Neuronal stem cell (in vitro differentiated cells): Measurements from ENCODE around the gene PLPP2.

ENCODE experiments used
- DNase-seq: peaks from one replicate; pipeline ENCODE4 v3.0.0-alpha.2; 2013; ENCODE audit warnings: low spot score
- H2AFZ ChIP-seq: one replicate; pipeline ENCODE4 v1.6.1; 2013; ENCODE audit warnings: mild to moderate bottlenecking, low read length, inconsistent platforms
- H2AK5ac ChIP-seq: 2 replicates; pipeline ENCODE4 v1.6.1; 2013; ENCODE audit warnings: low read depth, mild to moderate bottlenecking, inconsistent platforms, low read length, moderate library complexity, mixed read lengths
- H2BK120ac ChIP-seq: 2 replicates; pipeline ENCODE4 v1.6.1; 2013; ENCODE audit warnings: low read depth, mild to moderate bottlenecking, inconsistent platforms, low read length, moderate library complexity, mixed read lengths
- H2BK12ac ChIP-seq: one replicate; pipeline ENCODE4 v1.6.1; 2013; ENCODE audit warnings: low read length, inconsistent platforms
- H2BK15ac ChIP-seq: 2 replicates; pipeline ENCODE4 v1.6.1; 2013; ENCODE audit warnings: mild to moderate bottlenecking, low read length, inconsistent platforms, mixed read lengths
- H2BK5ac ChIP-seq: one replicate; pipeline ENCODE4 v1.6.1; 2013; ENCODE audit warnings: inconsistent platforms, mild to moderate bottlenecking, low read length, moderate library complexity
- H3K14ac ChIP-seq: one replicate; pipeline ENCODE4 v1.6.1; 2013; ENCODE audit warnings: low read length, inconsistent platforms
- H3K18ac ChIP-seq: 2 replicates; pipeline ENCODE4 v1.6.1; 2013; ENCODE audit warnings: low read length, inconsistent platforms
- H3K23ac ChIP-seq: 2 replicates; pipeline ENCODE4 v1.6.1; 2013; ENCODE audit warnings: low read depth, mild to moderate bottlenecking, mixed read lengths, low read length, inconsistent platforms; ENCODE audit not compliant: poor library complexity
- H3K27ac ChIP-seq: replicated peaks from 3 replicates; pipeline ENCODE4 v1.5.1; 2013; ENCODE audit warnings: low read length, inconsistent platforms
- H3K27me3 ChIP-seq, 3 experiments: 2 replicates each; pipeline ENCODE4 v1.6.1; 2013; ENCODE audit warnings: low read length in 3 of 3, mild to moderate bottlenecking in 2 of 3, inconsistent platforms in 1 of 3, low read depth in 1 of 3, mixed read lengths in 1 of 3, moderate library complexity in 1 of 3; ENCODE audit not compliant: control insufficient read depth in 3 of 3, insufficient read depth in 3 of 3
- H3K36me3 ChIP-seq, 2 donors: replicated peaks in 1 of 2; 2 replicates each; pipeline ENCODE4 v1.6.1; 2013; ENCODE audit warnings: low read length in 2 of 2; ENCODE audit not compliant: control insufficient read depth in 2 of 2, insufficient read depth in 2 of 2
- H3K4ac ChIP-seq: 2 replicates; pipeline ENCODE4 v1.6.1; 2013; ENCODE audit warnings: inconsistent platforms, mild to moderate bottlenecking, low read length, moderate library complexity
- H3K4me1 ChIP-seq, 2 donors: 1 replicate in 1 of 2; 2 replicates in 1 of 2; pipeline ENCODE4 v1.6.1; 2013; ENCODE audit warnings: low read length in 2 of 2, low read depth in 1 of 2; ENCODE audit not compliant: control insufficient read depth in 2 of 2, insufficient read depth in 1 of 2
- H3K4me2 ChIP-seq: one replicate; pipeline ENCODE4 v1.6.1; 2013; ENCODE audit warnings: mild to moderate bottlenecking, low read length, inconsistent platforms; ENCODE audit not compliant: insufficient read depth, poor library complexity, severe bottlenecking
- H3K4me3 ChIP-seq, 2 donors: 2 replicates each; pipeline ENCODE4 v1.5.1; 2013; ENCODE audit warnings: low read length in 2 of 2, mild to moderate bottlenecking in 2 of 2, inconsistent platforms in 1 of 2, moderate library complexity in 1 of 2
- H3K79me1 ChIP-seq: one replicate; pipeline ENCODE4 v1.6.1; 2013; ENCODE audit warnings: low read depth, mild to moderate bottlenecking, inconsistent platforms, low read length, moderate library complexity
- H3K9ac ChIP-seq: one replicate; pipeline ENCODE4 v1.6.1; 2013; ENCODE audit warnings: mild to moderate bottlenecking, low read depth, low read length, inconsistent platforms; ENCODE audit not compliant: poor library complexity
- H3K9me3 ChIP-seq, 2 donors: replicated peaks in 1 of 2; 2 replicates each; pipeline versions ENCODE3 to v1.6.1; 2013; ENCODE audit warnings: low read length in 2 of 2, mild to moderate bottlenecking in 2 of 2, inconsistent platforms in 1 of 2, low read depth in 1 of 2, mixed read lengths in 1 of 2, moderate library complexity in 1 of 2; ENCODE audit not compliant: control insufficient read depth in 2 of 2, insufficient read depth in 1 of 2
- H4K8ac ChIP-seq: one replicate; pipeline ENCODE4 v1.6.1; 2013; ENCODE audit warnings: low read depth, mild to moderate bottlenecking, inconsistent platforms, low read length, moderate library complexity
- H4K91ac ChIP-seq: one replicate; pipeline ENCODE4 v1.6.1; 2013; ENCODE audit warnings: low read length, low read depth, mild to moderate bottlenecking, inconsistent platforms; ENCODE audit not compliant: poor library complexity
- WGBS, 2 donors: extraction: QIAGEN DNeasy Blood & Tissue Kit; methylation state at CpG; one replicate each; pipeline ENCODE4 v1.1.7; 2013; ENCODE audit warnings: missing lambda C conversion rate in 2 of 2, mixed read lengths in 1 of 2; ENCODE audit not compliant: insufficient read length in 2 of 2, insufficient replicate concordance in 1 of 2; ENCODE audit errors: extremely low coverage in 2 of 2; 5-methylcytosine and 5-hydroxymethylcytosine counted together

The PLPP2 gene

DNA sequence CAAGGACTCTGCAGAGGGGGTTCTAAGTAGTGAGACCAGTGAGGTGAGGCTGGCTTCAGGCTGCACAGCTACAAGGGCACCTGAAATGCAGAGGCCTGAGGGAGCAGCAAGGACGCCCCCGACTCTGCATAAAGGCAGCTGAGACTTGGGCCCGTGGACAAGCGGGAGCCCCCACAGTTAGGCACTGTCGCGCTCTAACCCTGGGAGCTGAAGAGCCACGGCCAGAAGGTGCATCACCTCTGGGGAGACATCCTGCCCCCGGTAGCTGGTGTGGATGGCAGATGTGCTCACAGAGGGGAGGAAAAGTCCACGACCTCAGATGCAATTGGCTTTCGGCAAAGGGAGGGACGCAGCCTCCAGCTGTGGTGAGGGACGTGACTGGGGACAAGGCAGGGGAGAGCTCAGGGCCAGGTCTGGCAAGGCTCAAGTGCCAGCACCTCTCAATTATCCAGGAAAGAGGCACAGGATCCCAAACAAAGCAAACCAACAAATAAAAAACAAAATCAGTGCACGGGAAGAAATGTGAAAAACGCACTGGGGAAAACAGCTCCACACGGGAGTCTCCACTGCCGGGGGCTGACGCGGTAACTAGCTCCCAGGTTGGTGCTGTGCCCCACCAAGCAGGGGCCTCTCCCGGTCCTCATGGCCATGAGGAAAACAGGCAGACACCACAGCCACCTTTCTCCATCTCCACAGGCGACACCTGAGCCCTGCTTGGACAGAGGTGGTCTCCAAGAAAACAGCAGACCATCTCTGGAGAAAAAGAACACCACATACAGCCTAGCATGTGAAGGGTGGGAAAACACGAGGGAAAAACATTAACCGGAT is 23.0 kb upstream of the PLPP2 start:
- H3K18ac ChIP-seq = no peak overlapping the region
- no peak overlapping the region for H4K8ac ChIP-seq
- H3K4me1 ChIP-seq = no peaks in the 10 kb centered on the region
- no peak overlapping the region for H2BK15ac ChIP-seq
- H3K4me3 ChIP-seq = no peak overlapping the region
- H3K14ac ChIP-seq = peak overlapping the region; percentile 63
- no peak overlapping the region for H2AK5ac ChIP-seq
- peak overlapping the region; percentile 82 for H2BK5ac ChIP-seq
- H3K4ac ChIP-seq = peak overlapping the region; percentile 23
- peaks cover 22% of the 10 kb centered on the region for H3K79me1 ChIP-seq
- H3K4me2 ChIP-seq = no peak overlapping the region
- no peak overlapping the region for H2BK120ac ChIP-seq
- H4K91ac ChIP-seq = no peak overlapping the region
- WGBS, 2 donors = no CpG with 5 or more reads among the region's 22 CpGs
- H3K9ac ChIP-seq = no peak overlapping the region
- H3K23ac ChIP-seq = no peak overlapping the region
- peaks cover 3 to 22% of the 10 kb centered on the region in 2 donors for H3K9me3 ChIP-seq
- peaks cover 27 to 78% of the 10 kb centered on the region in 2 donors for H3K36me3 ChIP-seq
- H2BK12ac ChIP-seq = no peak overlapping the region
- no peak overlapping the region for H2AFZ ChIP-seq
- H3K27ac ChIP-seq = no peak overlapping the region
- no peak for DNase-seq
- H3K27me3 ChIP-seq = no peaks in the 10 kb centered on the region

DNA sequence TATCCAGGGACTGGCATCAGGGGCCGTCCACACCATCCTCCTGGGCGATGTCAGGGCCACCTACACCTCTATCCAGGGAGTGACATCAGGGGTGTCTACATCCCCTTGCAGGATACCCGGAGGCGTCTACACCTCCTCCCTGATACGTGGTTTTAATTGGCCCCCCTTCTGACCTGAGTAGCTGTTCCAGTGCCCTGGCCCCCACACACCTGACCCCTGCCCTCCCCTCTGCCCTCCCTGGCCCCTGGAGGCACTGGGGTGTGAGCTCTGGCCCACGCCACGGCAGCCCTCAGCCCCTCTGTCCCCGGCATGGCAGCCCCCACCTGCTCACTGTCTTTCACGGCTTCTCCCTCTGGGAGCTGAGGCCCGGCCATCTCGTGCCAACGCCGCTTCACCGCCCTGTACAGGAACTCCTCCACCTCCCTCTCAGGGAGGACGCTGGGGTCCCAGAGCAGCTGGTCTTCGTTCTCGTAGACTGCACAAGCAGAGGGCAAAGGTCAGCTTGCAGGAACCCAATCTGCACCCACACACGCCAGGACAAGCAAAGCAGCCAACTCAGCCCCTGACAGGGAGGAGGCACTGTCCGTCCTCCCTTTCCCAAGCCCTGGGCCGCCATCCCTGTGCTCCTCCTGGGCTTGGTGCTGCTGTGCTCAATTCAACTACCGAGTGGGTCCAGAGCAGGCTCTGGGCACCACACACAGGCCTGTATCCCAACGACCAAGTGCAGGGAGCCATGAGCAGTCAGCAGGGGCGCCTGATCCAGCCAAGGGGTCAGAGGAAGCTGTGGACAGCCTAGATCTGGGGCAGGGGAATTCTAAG is 22.2 kb upstream of the PLPP2 start:
- Histone ChIP-seq H2BK15ac (no peak overlapping the region), H3K4ac (peak overlapping the region; percentile 23), H3K27me3 (no peaks in the 10 kb centered on the region), H2BK120ac (no peak overlapping the region), H3K14ac (peak overlapping the region; percentile 63), H2BK12ac (no peak overlapping the region), H3K9ac (no peak overlapping the region), H3K9me3 (peaks cover 3 to 21% of the 10 kb centered on the region in 2 donors), H3K36me3 (peaks cover 33 to 82% of the 10 kb centered on the region in 2 donors), H3K4me2 (no peak overlapping the region), H3K27ac (no peak overlapping the region), H2AK5ac (no peak overlapping the region), H4K8ac (peak overlapping the region; percentile 43), H3K23ac (no peak overlapping the region), H3K4me1 (no peaks in the 10 kb centered on the region), H4K91ac (no peak overlapping the region), H3K79me1 (peaks cover 28% of the 10 kb centered on the region), H3K4me3 (no peak overlapping the region), H3K18ac (peak overlapping the region; percentile 38), H2BK5ac (peak overlapping the region; percentile 82), H2AFZ (no peak overlapping the region)
- WGBS, 2 donors = no CpG with 5 or more reads among the region's 23 CpGs
- no peak for DNase-seq

DNA sequence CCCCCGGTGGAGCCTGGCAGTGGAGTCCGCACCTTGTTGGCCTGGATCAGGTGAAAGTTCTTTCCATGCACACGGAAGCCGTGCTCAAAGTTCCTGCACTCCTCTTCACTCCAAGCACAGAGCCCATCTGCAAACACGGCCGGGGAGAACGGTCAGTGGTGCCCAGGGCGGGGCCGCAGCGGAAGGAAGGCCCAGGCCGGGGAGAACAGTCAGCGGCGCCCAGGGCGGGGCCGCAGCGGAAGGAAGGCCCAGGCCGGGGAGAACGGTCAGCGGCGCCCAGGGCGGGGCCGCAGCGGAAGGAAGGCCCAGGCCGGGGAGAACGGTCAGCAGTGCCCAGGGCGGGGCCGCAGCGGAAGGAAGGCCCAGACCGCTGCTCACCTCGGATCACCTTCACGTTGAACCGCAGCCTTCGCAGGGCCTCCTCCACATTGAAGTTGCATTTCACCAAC is 20.6 kb upstream of the PLPP2 start:
- Histone ChIP-seq H2AK5ac (no peak overlapping the region), H4K8ac (no peak overlapping the region), H3K27ac (no peak overlapping the region), H2BK15ac (no peak overlapping the region), H3K79me1 (peaks cover 29% of the 10 kb centered on the region), H3K27me3 (no peaks in the 10 kb centered on the region), H3K9ac (no peak overlapping the region), H3K4me3 (no peak overlapping the region), H3K14ac (no peak overlapping the region), H3K18ac (no peak overlapping the region), H4K91ac (no peak overlapping the region), H3K4ac (no peak overlapping the region), H3K36me3 (peaks cover 47 to 86% of the 10 kb centered on the region in 2 donors), H3K4me2 (no peak overlapping the region), H2BK5ac (no peak overlapping the region), H2BK12ac (no peak overlapping the region), H3K9me3 (peaks cover 3 to 12% of the 10 kb centered on the region in 2 donors), H3K23ac (no peak overlapping the region), H2AFZ (no peak overlapping the region), H3K4me1 (no peaks in the 10 kb centered on the region), H2BK120ac (no peak overlapping the region)
- no peak for DNase-seq
- WGBS, 2 donors = no CpG with 5 or more reads among the region's 33 CpGs
